Subcutaneous adipose tissue (tissue), 4 donors: ENCODE measurements around the gene C5orf15. TPM values are rescaled to one million over a fixed set of nuclear protein-coding genes. Genes with fewer than 3 reads are reported as not detected.

Source experiments
- CTCF ChIP-seq: fragments of 450-650 bp; IDR thresholded peaks from one replicate; pipeline ENCODE4 v1.5.1; 2016; ENCODE audit warnings: low read depth, mild to moderate bottlenecking, control low read depth, antibody characterized with exemption, moderate library complexity
- total RNA-seq, 4 donors: library from RNA; depleted of rRNA; stranded (reverse); fragments of >200 nt; gene quantifications; one replicate each; pipeline ENCODE4 v1.1.0, GENCODE V29; 2016

C5orf15 gene
- total RNA-seq, 4 donors from 2014 or later: 32.2 to 66.0 (median 44.2) TPM

- no peak for TF ChIP-seq CTCF
Observed at GRCh38 chr5:133967124-133967523, 1.3 kb downstream of the C5orf15 start.

- TF ChIP-seq CTCF: no peak
Observed at GRCh38 chr5:133966090-133966489, 2.3 kb downstream of the C5orf15 start.

GRCh38 chr5:133963493-133964128 lies 4.8 kb downstream of the C5orf15 start:
- no peak for TF ChIP-seq CTCF

- no peak for TF ChIP-seq CTCF
Observed at GRCh38 chr5:133962801-133963476, 5.5 kb downstream of the C5orf15 start.

GRCh38 chr5:133962131-133962530 lies 6.3 kb downstream of the C5orf15 start:
- TF ChIP-seq CTCF: no peak

- no peak for TF ChIP-seq CTCF
Observed at GRCh38 chr5:133959643-133960042, 8.8 kb downstream of the C5orf15 start.

- TF ChIP-seq CTCF: no peak
Observed at GRCh38 chr5:133957591-133957990, 10.8 kb downstream of the C5orf15 start.
